Stimulated activated naive CD4-positive, alpha-beta T cell treated with Interleukin-2 at 50 U/mL for 16 hours (primary cell): Measurements from ENCODE around the gene ELF1.
"Not testable (repeated sequence)": the region's sequence is repeated elsewhere in the genome, so short reads cannot be mapped to it uniquely, and the experiment has no call there.

ENCODE experiments used
- DNase-seq: peaks from one replicate; lab custom pipeline; 2025; lab: John Stamatoyannopoulos, UW

ELF1 gene

GRCh38 chr13:40982772-40983171 is 36.3 kb downstream of the ELF1 start:
- DNase-seq = peak; percentile 23

- no peak for DNase-seq
These were observed 37.2 kb downstream of the ELF1 start for GRCh38 chr13:40981949-40982348.

- DNase-seq = no peak
These were observed 37.8 kb downstream of the ELF1 start for GRCh38 chr13:40981361-40981760.

- no peak for DNase-seq
These were observed 38.7 kb downstream of the ELF1 start for GRCh38 chr13:40980461-40980860.

GRCh38 chr13:40979232-40979631 is 39.9 kb downstream of the ELF1 start:
- DNase-seq = no peak

GRCh38 chr13:40978109-40978508 is 41.0 kb downstream of the ELF1 start:
- DNase-seq = not testable (repeated sequence)

- DNase-seq = no peak
These were observed 43.7 kb downstream of the ELF1 start for GRCh38 chr13:40975441-40975840.

- no peak for DNase-seq
These were observed 44.4 kb downstream of the ELF1 start for GRCh38 chr13:40974460-40975407.

- no peak for DNase-seq
These were observed 45.7 kb downstream of the ELF1 start for GRCh38 chr13:40973409-40973808.

- no peak for DNase-seq
These were observed 47.8 kb downstream of the ELF1 start for GRCh38 chr13:40971321-40971720.

GRCh38 chr13:40970803-40971202 is 48.3 kb downstream of the ELF1 start:
- no peak for DNase-seq

GRCh38 chr13:40969169-40969901 is 49.8 kb downstream of the ELF1 start:
- DNase-seq = no peak

- DNase-seq = no peak
These were observed 50.6 kb downstream of the ELF1 start for GRCh38 chr13:40968416-40969000.

GRCh38 chr13:40966298-40966697 is 52.8 kb downstream of the ELF1 start:
- DNase-seq = no peak

GRCh38 chr13:40963927-40964326 is 55.2 kb downstream of the ELF1 start:
- DNase-seq = no peak

- no peak for DNase-seq
These were observed 57.3 kb downstream of the ELF1 start for GRCh38 chr13:40961826-40962225.

GRCh38 chr13:40961214-40961613 is 57.9 kb downstream of the ELF1 start:
- no peak for DNase-seq

GRCh38 chr13:40960716-40961115 is 58.4 kb downstream of the ELF1 start:
- no peak for DNase-seq

GRCh38 chr13:40958655-40959054 is 60.5 kb downstream of the ELF1 start:
- no peak for DNase-seq

GRCh38 chr13:40946485-40946884 is 72.6 kb downstream of the ELF1 start:
- no peak for DNase-seq

GRCh38 chr13:40943073-40943472 is 76.0 kb downstream of the ELF1 start:
- no peak for DNase-seq

- DNase-seq = no peak
These were observed 77.5 kb downstream of the ELF1 start for GRCh38 chr13:40941581-40941980.

GRCh38 chr13:40940841-40941240 is 78.3 kb downstream of the ELF1 start:
- no peak for DNase-seq
